Vagina (tissue), 2 donors: Measurements from ENCODE around the gene PCP4.

ENCODE experiments used
- CTCF ChIP-seq, 3 experiments: fragments of 450-650 bp in 2 of 3; fragments of 200-600 bp in 1 of 3; sonication (generic) in 1 of 3; IDR thresholded peaks; one replicate each; pipeline ENCODE4 v1.5.1; 2017 to 2019; ENCODE audit warnings: antibody characterized with exemption in 3 of 3, mild to moderate bottlenecking in 2 of 3, moderate library complexity in 2 of 3
- POLR2A ChIP-seq, 2 donors: fragments of 450-650 bp; IDR thresholded peaks; one replicate each; pipeline ENCODE4 v1.6.1; 2017; ENCODE audit warnings: antibody characterized with exemption in 2 of 2, mild to moderate bottlenecking in 2 of 2, moderate library complexity in 2 of 2
- POLR2AphosphoS5 ChIP-seq, 2 donors: sonication (generic); formaldehyde crosslinking; IDR thresholded peaks; one replicate each; pipeline ENCODE4 v1.9.0; 2017; ENCODE audit warnings: antibody characterized with exemption in 2 of 2, mild to moderate bottlenecking in 2 of 2, low read depth in 1 of 2; ENCODE audit not compliant: insufficient read depth in 1 of 2

GRCh38 chr21:39874206-39874605 is 7.0 kb downstream of the PCP4 start:
- TF ChIP-seq CTCF (IDR thresholded peaks at IDR 0.05) (no peak), POLR2A (IDR thresholded peaks at IDR 0.05) (no peak), POLR2AphosphoS5 (IDR thresholded peaks at IDR 0.05; ENCODE audit: insufficient read depth in 1 of 2, low read depth in 1 of 2) (no peak)
